Measurements from ENCODE around the gene LRIG1. TPM values are rescaled to one million over a fixed set of nuclear protein-coding genes. Genes with fewer than 3 reads are reported as not detected.

LRIG1 gene
- total RNA-seq, 1 experiment from 2014 or later: 52.4 TPM

- Histone ChIP-seq H3K36me3 (ENCODE audit: insufficient read depth, low read length) (peaks cover 7% of the 10 kb centered on the region; the same call in 1 of the 2 replicates), H4K20me1 (ENCODE audit: insufficient read depth, low read depth, low read length) (no peaks in the 10 kb centered on the region), H3K4me3 (ENCODE audit: low read length) (no peak overlapping the region), H3K79me2 (ENCODE audit: low read length) (peaks cover 53% of the 10 kb centered on the region), H3K27ac (ENCODE audit: low read length) (peak overlapping the region; percentile 3; the same call in 1 of the 2 replicates), H3K9ac (ENCODE audit: low read length) (peak overlapping the region; percentile 19; the same call in 1 of the 2 replicates), H2AFZ (ENCODE audit: low read length) (no peak overlapping the region), H3K27me3 (ENCODE audit: low read length) (no peaks in the 10 kb centered on the region), H3K9me3 (ENCODE audit: low read length) (no peaks in the 10 kb centered on the region), H3K4me1 (ENCODE audit: low read length) (peaks cover 62% of the 10 kb centered on the region), H3K4me2 (ENCODE audit: low read depth, low read length, poor library complexity, severe bottlenecking) (peak overlapping the region; percentile 3), H3K9me2 (replicated peaks; ENCODE audit: insufficient read depth, low read length) (no peaks in the 10 kb centered on the region)
- DNase-seq: no peak
These were observed 17.8 kb downstream of the LRIG1 start for GRCh38 chr3:66483006-66483405.

GRCh38 chr3:66482018-66482404, 18.8 kb downstream of the LRIG1 start:
- Histone ChIP-seq H3K9me2 (replicated peaks; ENCODE audit: insufficient read depth, low read length) (no peaks in the 10 kb centered on the region), H3K36me3 (ENCODE audit: insufficient read depth, low read length) (peaks cover 7% of the 10 kb centered on the region; the same call in 1 of the 2 replicates), H3K4me3 (ENCODE audit: low read length) (no peak overlapping the region), H3K9ac (ENCODE audit: low read length) (no peak overlapping the region), H3K9me3 (ENCODE audit: low read length) (no peaks in the 10 kb centered on the region), H2AFZ (ENCODE audit: low read length) (no peak overlapping the region), H3K4me1 (ENCODE audit: low read length) (peaks cover 57% of the 10 kb centered on the region), H3K79me2 (ENCODE audit: low read length) (peaks cover 46% of the 10 kb centered on the region; the same call in 1 of the 2 replicates), H3K27ac (ENCODE audit: low read length) (no peak overlapping the region), H3K4me2 (ENCODE audit: low read depth, low read length, poor library complexity, severe bottlenecking) (no peak overlapping the region), H4K20me1 (ENCODE audit: insufficient read depth, low read depth, low read length) (no peaks in the 10 kb centered on the region), H3K27me3 (ENCODE audit: low read length) (no peaks in the 10 kb centered on the region)
- DNase-seq: no peak

- no peaks in the 10 kb centered on the region for H3K9me2 ChIP-seq (replicated peaks; ENCODE audit: insufficient read depth, low read length)
- peaks cover 61% of the 10 kb centered on the region for H3K4me1 ChIP-seq (ENCODE audit: low read length)
- H3K27ac ChIP-seq (ENCODE audit: low read length): 0 out of 2 replicates have a peak overlapping the region, but pooled peaks have one; percentile 31
- H4K20me1 ChIP-seq (ENCODE audit: insufficient read depth, low read depth, low read length): no peaks in the 10 kb centered on the region
- no peaks in the 10 kb centered on the region for H3K9me3 ChIP-seq (ENCODE audit: low read length)
- no peak overlapping the region for H2AFZ ChIP-seq (ENCODE audit: low read length)
- peaks cover 41% of the 10 kb centered on the region; the same call in 1 of the 2 replicates for H3K79me2 ChIP-seq (ENCODE audit: low read length)
- no peaks in the 10 kb centered on the region for H3K27me3 ChIP-seq (ENCODE audit: low read length)
- DNase-seq: no peak
- 0 out of 2 replicates have a peak overlapping the region, but pooled peaks have one; percentile 6 for H3K9ac ChIP-seq (ENCODE audit: low read length)
- no peak overlapping the region for H3K4me3 ChIP-seq (ENCODE audit: low read length)
- H3K36me3 ChIP-seq (ENCODE audit: insufficient read depth, low read length): peaks cover 7% of the 10 kb centered on the region; the same call in 1 of the 2 replicates
- peak overlapping the region; percentile 5 for H3K4me2 ChIP-seq (ENCODE audit: low read depth, low read length, poor library complexity, severe bottlenecking)
These were observed 19.5 kb downstream of the LRIG1 start for GRCh38 chr3:66481071-66482017.

- Histone ChIP-seq H3K79me2 (ENCODE audit: low read length) (peaks cover 38% of the 10 kb centered on the region; the same call in 1 of the 2 replicates), H3K4me1 (ENCODE audit: low read length) (peaks cover 68% of the 10 kb centered on the region), H3K9me3 (ENCODE audit: low read length) (no peaks in the 10 kb centered on the region), H3K27me3 (ENCODE audit: low read length) (no peaks in the 10 kb centered on the region), H3K9ac (ENCODE audit: low read length) (peak overlapping the region; percentile 6; the same call in 1 of the 2 replicates), H3K27ac (ENCODE audit: low read length) (peak overlapping the region; percentile 31), H3K4me3 (ENCODE audit: low read length) (no peak overlapping the region), H2AFZ (ENCODE audit: low read length) (no peak overlapping the region), H3K36me3 (ENCODE audit: insufficient read depth, low read length) (peaks cover 7% of the 10 kb centered on the region; the same call in 1 of the 2 replicates), H3K9me2 (replicated peaks; ENCODE audit: insufficient read depth, low read length) (no peaks in the 10 kb centered on the region), H4K20me1 (ENCODE audit: insufficient read depth, low read depth, low read length) (no peaks in the 10 kb centered on the region), H3K4me2 (ENCODE audit: low read depth, low read length, poor library complexity, severe bottlenecking) (peak overlapping the region; percentile 5)
- DNase-seq: no peak
These were observed 20.2 kb downstream of the LRIG1 start for GRCh38 chr3:66480666-66481065.

GRCh38 chr3:66479532-66479947, 21.3 kb downstream of the LRIG1 start:
- H3K9ac ChIP-seq (ENCODE audit: low read length): no peak overlapping the region
- no peaks in the 10 kb centered on the region for H4K20me1 ChIP-seq (ENCODE audit: insufficient read depth, low read depth, low read length)
- peaks cover 7% of the 10 kb centered on the region; the same call in 1 of the 2 replicates for H3K36me3 ChIP-seq (ENCODE audit: insufficient read depth, low read length)
- no peak overlapping the region for H3K27ac ChIP-seq (ENCODE audit: low read length)
- H3K4me3 ChIP-seq (ENCODE audit: low read length): no peak overlapping the region
- no peaks in the 10 kb centered on the region for H3K27me3 ChIP-seq (ENCODE audit: low read length)
- H3K9me2 ChIP-seq (replicated peaks; ENCODE audit: insufficient read depth, low read length): no peaks in the 10 kb centered on the region
- H3K4me2 ChIP-seq (ENCODE audit: low read depth, low read length, poor library complexity, severe bottlenecking): no peak overlapping the region
- DNase-seq: no peak
- peaks cover 79% of the 10 kb centered on the region for H3K4me1 ChIP-seq (ENCODE audit: low read length)
- no peaks in the 10 kb centered on the region for H3K9me3 ChIP-seq (ENCODE audit: low read length)
- H2AFZ ChIP-seq (ENCODE audit: low read length): no peak overlapping the region
- H3K79me2 ChIP-seq (ENCODE audit: low read length): peaks cover 36% of the 10 kb centered on the region; the same call in 1 of the 2 replicates

GRCh38 chr3:66478960-66479359, 21.9 kb downstream of the LRIG1 start:
- no peaks in the 10 kb centered on the region for H3K9me2 ChIP-seq (replicated peaks; ENCODE audit: insufficient read depth, low read length)
- no peak overlapping the region for H3K9ac ChIP-seq (ENCODE audit: low read length)
- no peak overlapping the region for H3K27ac ChIP-seq (ENCODE audit: low read length)
- no peaks in the 10 kb centered on the region for H4K20me1 ChIP-seq (ENCODE audit: insufficient read depth, low read depth, low read length)
- no peaks in the 10 kb centered on the region for H3K9me3 ChIP-seq (ENCODE audit: low read length)
- H2AFZ ChIP-seq (ENCODE audit: low read length): no peak overlapping the region
- H3K27me3 ChIP-seq (ENCODE audit: low read length): no peaks in the 10 kb centered on the region
- H3K4me2 ChIP-seq (ENCODE audit: low read depth, low read length, poor library complexity, severe bottlenecking): no peak overlapping the region
- no peak for DNase-seq
- H3K4me3 ChIP-seq (ENCODE audit: low read length): no peak overlapping the region
- H3K36me3 ChIP-seq (ENCODE audit: insufficient read depth, low read length): peaks cover 7% of the 10 kb centered on the region; the same call in 1 of the 2 replicates
- H3K4me1 ChIP-seq (ENCODE audit: low read length): peaks cover 79% of the 10 kb centered on the region
- H3K79me2 ChIP-seq (ENCODE audit: low read length): peaks cover 30% of the 10 kb centered on the region; the same call in 1 of the 2 replicates

GRCh38 chr3:66477856-66478255, 23.0 kb downstream of the LRIG1 start:
- H3K9me2 ChIP-seq (replicated peaks; ENCODE audit: insufficient read depth, low read length): no peaks in the 10 kb centered on the region
- peaks cover 79% of the 10 kb centered on the region for H3K4me1 ChIP-seq (ENCODE audit: low read length)
- no peak for DNase-seq
- H3K27ac ChIP-seq (ENCODE audit: low read length): no peak overlapping the region
- peaks cover 20% of the 10 kb centered on the region; the same call in 1 of the 2 replicates for H3K79me2 ChIP-seq (ENCODE audit: low read length)
- H3K27me3 ChIP-seq (ENCODE audit: low read length): no peaks in the 10 kb centered on the region
- no peak overlapping the region for H2AFZ ChIP-seq (ENCODE audit: low read length)
- H3K9ac ChIP-seq (ENCODE audit: low read length): no peak overlapping the region
- H3K4me2 ChIP-seq (ENCODE audit: low read depth, low read length, poor library complexity, severe bottlenecking): no peak overlapping the region
- H3K9me3 ChIP-seq (ENCODE audit: low read length): no peaks in the 10 kb centered on the region
- H3K36me3 ChIP-seq (ENCODE audit: insufficient read depth, low read length): peaks cover 7% of the 10 kb centered on the region; the same call in 1 of the 2 replicates
- H3K4me3 ChIP-seq (ENCODE audit: low read length): no peak overlapping the region
- no peaks in the 10 kb centered on the region for H4K20me1 ChIP-seq (ENCODE audit: insufficient read depth, low read depth, low read length)

GRCh38 chr3:66476852-66477381, 23.9 kb downstream of the LRIG1 start:
- peaks cover 79% of the 10 kb centered on the region for H3K4me1 ChIP-seq (ENCODE audit: low read length)

More at GRCh38 chr3:66476852-66477381, 23.9 kb downstream of the LRIG1 start:
- no peak overlapping the region for H2AFZ ChIP-seq (ENCODE audit: low read length)
- no peaks in the 10 kb centered on the region for H3K27me3 ChIP-seq (ENCODE audit: low read length)
- DNase-seq: no peak
- no peak overlapping the region for H3K27ac ChIP-seq (ENCODE audit: low read length)
- H3K4me2 ChIP-seq (ENCODE audit: low read depth, low read length, poor library complexity, severe bottlenecking): no peak overlapping the region
- no peaks in the 10 kb centered on the region for H3K9me2 ChIP-seq (replicated peaks; ENCODE audit: insufficient read depth, low read length)
- no peak overlapping the region for H3K4me3 ChIP-seq (ENCODE audit: low read length)
- peaks cover 7% of the 10 kb centered on the region; the same call in 1 of the 2 replicates for H3K36me3 ChIP-seq (ENCODE audit: insufficient read depth, low read length)
- no peaks in the 10 kb centered on the region for H3K9me3 ChIP-seq (ENCODE audit: low read length)
- peaks cover 16% of the 10 kb centered on the region; the same call in 1 of the 2 replicates for H3K79me2 ChIP-seq (ENCODE audit: low read length)
- no peak overlapping the region for H3K9ac ChIP-seq (ENCODE audit: low read length)
- no peaks in the 10 kb centered on the region for H4K20me1 ChIP-seq (ENCODE audit: insufficient read depth, low read depth, low read length)

Data from Karpas-422 (cell line).